A549 (cell line): Measurements from ENCODE around the gene CLEC16A. TPM values are rescaled to one million over a fixed set of nuclear protein-coding genes. Genes with fewer than 3 reads are reported as not detected.
"Not testable (repeated sequence)": the region's sequence is repeated elsewhere in the genome, so short reads cannot be mapped to it uniquely, and the experiment has no call there.

Experiments used
- ATAC-seq, 2 experiments: fragments of 200-7000 bp in 1 of 2; fragments of >200 bp in 1 of 2; cut with Nextera tagmentation in 1 of 2; cut with Tn5 transposase in 1 of 2; 3 replicates each; pipeline versions ENCODE4 v1.8.0 to v1.9.1; 2018 to 2020; ENCODE audit warnings: mild to moderate bottlenecking in 1 of 2, moderate library complexity in 1 of 2
- CTCF ChIA-PET: fragments of 300-600 bp; sonication (Branson Sonifier 250); formaldehyde crosslinking; extraction: SDS; loops from one replicate; lab custom pipeline; 2021; ENCODE audit warnings: antibody characterized with exemption, inconsistent platforms; lab: Yijun Ruan, JAX
- POLR2A ChIA-PET: fragments of 350-600 bp; formaldehyde crosslinking; extraction: SDS; loops from one replicate; lab custom pipeline; 2021; ENCODE audit warnings: antibody characterized with exemption, inconsistent platforms; lab: Yijun Ruan, JAX
- DNase-seq, 2 experiments: peaks; one replicate each; pipeline versions ENCODE4 v3.0.0 to v3.0.0-alpha.2; 2011 to 2016; ENCODE audit warnings: low read depth in 1 of 2, low spot score in 1 of 2
- FAIRE-seq: peaks from 2 replicates; lab custom pipeline; 2011; peaks lifted over from hg19 to GRCh38; lab: Jason Lieb, UNC
- H3K27ac ChIP-seq, 2 experiments: fragments of >200 bp; sonication (Bioruptor Twin); formaldehyde crosslinking; 3 replicates each; pipeline ENCODE4 v1.5.1; 2016 to 2017
- H3K4me1 ChIP-seq: fragments of >200 bp; sonication (Bioruptor Twin); formaldehyde crosslinking; 3 replicates; pipeline ENCODE4 v1.6.1; 2016
- H3K4me2 ChIP-seq: fragments of >200 bp; sonication (Bioruptor Twin); formaldehyde crosslinking; 3 replicates; pipeline ENCODE4 v1.6.1; 2016
- H3K4me3 ChIP-seq: fragments of >200 bp; sonication (Bioruptor Twin); formaldehyde crosslinking; 3 replicates; pipeline ENCODE4 v1.5.1; 2016
- H3K9me3 ChIP-seq: fragments of >200 bp; sonication (Bioruptor Twin); formaldehyde crosslinking; 3 replicates; pipeline ENCODE4 v1.6.1; 2016
- BCL3 ChIP-seq: fragments of >200 bp; sonication (Bioruptor Twin); formaldehyde crosslinking; IDR thresholded peaks from 3 replicates; pipeline ENCODE4 v1.6.1; 2016
- CBX2 ChIP-seq: fragments of 200-600 bp; sonication (generic); IDR thresholded peaks from 2 replicates; pipeline ENCODE4 v1.6.1; 2016; ENCODE audit warnings: low read depth, mild to moderate bottlenecking, borderline replicate concordance
- CBX8 ChIP-seq: fragments of 200-600 bp; sonication (generic); IDR thresholded peaks from 2 replicates; pipeline ENCODE4 v1.6.1; 2016
- CHD4 ChIP-seq: fragments of 200-600 bp; sonication (generic); IDR thresholded peaks from 2 replicates; pipeline ENCODE4 v1.6.1; 2016; ENCODE audit warnings: antibody characterized with exemption, mild to moderate bottlenecking, borderline replicate concordance
- CTCF ChIP-seq: fragments of >200 bp; sonication (Bioruptor Twin); formaldehyde crosslinking; IDR thresholded peaks from 3 replicates; pipeline ENCODE4 v1.5.1; 2016
- E2F6 ChIP-seq: IDR thresholded peaks from 2 replicates; pipeline ENCODE4 v1.6.1; 2012; ENCODE audit warnings: low read depth, borderline replicate concordance
- EHF ChIP-seq: fragments of 250-450 bp; sonication (Bioruptor Pico); IDR thresholded peaks from 2 replicates; pipeline ENCODE4 v1.5.0; 2020; ENCODE audit warnings: mild to moderate bottlenecking
- FOSB ChIP-seq: fragments of 250-450 bp; sonication (Bioruptor Pico); IDR thresholded peaks from 2 replicates; pipeline ENCODE4 v1.5.0; 2020; ENCODE audit warnings: mild to moderate bottlenecking, moderate library complexity
- FOXS1 ChIP-seq: fragments of 250-450 bp; sonication (Bioruptor Pico); IDR thresholded peaks from 2 replicates; pipeline ENCODE4 v1.5.0; 2020; ENCODE audit warnings: mild to moderate bottlenecking, moderate library complexity
- HEYL ChIP-seq: fragments of 250-450 bp; sonication (Bioruptor Pico); IDR thresholded peaks from 2 replicates; pipeline ENCODE4 v1.8.0; 2021; ENCODE audit warnings: mild to moderate bottlenecking, moderate library complexity
- HOXA7 ChIP-seq: fragments of 250-450 bp; sonication (Bioruptor Pico); IDR thresholded peaks from 2 replicates; pipeline ENCODE4 v1.5.0; 2020; ENCODE audit warnings: mild to moderate bottlenecking, moderate library complexity
- HOXB5 ChIP-seq: fragments of 250-450 bp; sonication (Bioruptor Pico); IDR thresholded peaks from 2 replicates; pipeline ENCODE4 v1.5.0; 2020; ENCODE audit warnings: mild to moderate bottlenecking, moderate library complexity
- MAX ChIP-seq: IDR thresholded peaks from 2 replicates; pipeline ENCODE4 v1.6.1; 2012
- MYC ChIP-seq: IDR thresholded peaks from 2 replicates; pipeline ENCODE4 v1.6.1; 2012; ENCODE audit warnings: mild to moderate bottlenecking, inconsistent platforms, low read length, improper control_type of control experiment, borderline replicate concordance
- NPAS2 ChIP-seq: fragments of 250-450 bp; sonication (Bioruptor Pico); IDR thresholded peaks from 2 replicates; pipeline ENCODE4 v1.8.0; 2022; ENCODE audit warnings: mild to moderate bottlenecking, moderate library complexity, borderline replicate concordance
- NR3C1 ChIP-seq: fragments of >200 bp; sonication (Bioruptor Twin); formaldehyde crosslinking; IDR thresholded peaks from 3 replicates; pipeline ENCODE4 v1.6.1; 2017
- POLR2A ChIP-seq: IDR thresholded peaks from 2 replicates; pipeline ENCODE4 v1.6.1; 2012; ENCODE audit warnings: mild to moderate bottlenecking, low read length
- RARB ChIP-seq: fragments of 250-450 bp; sonication (Bioruptor Pico); IDR thresholded peaks from 2 replicates; pipeline ENCODE4 v1.8.0; 2021; ENCODE audit warnings: mild to moderate bottlenecking, moderate library complexity
- RCOR1 ChIP-seq: fragments of 150-350 bp; IDR thresholded peaks from 2 replicates; pipeline ENCODE4 v1.6.1; 2014; ENCODE audit warnings: antibody characterized with exemption, low read length, low read depth
- REST ChIP-seq: fragments of 200-600 bp; sonication (generic); IDR thresholded peaks from 2 replicates; pipeline ENCODE4 v1.6.1; 2016; ENCODE audit warnings: antibody characterized with exemption, mild to moderate bottlenecking, moderate library complexity
- WGBS: methylation state at CpG from one replicate; pipeline ENCODE4 v1.1.6; 2017; ENCODE audit errors: missing lambda C conversion rate; 5-methylcytosine and 5-hydroxymethylcytosine counted together
- polyA plus RNA-seq, 4 experiments: library from polyadenylated mRNA; depleted of rRNA in 3 of 4; stranded (reverse); fragments of >200 nt; fragmentation: RNase III in 1 of 4; extraction: RNeasy Plus Mini Kit Qiagen cat#74134 plus additional on column Dnase treatment in 1 of 4; gene quantifications; 2 replicates in 3 of 4; 3 replicates in 1 of 4; pipeline ENCODE4 v1.2.3, GENCODE V29; 2011 to 2017

The CLEC16A gene
- polyA plus RNA-seq, 2 of the 4 experiments (the other 2 are of a cell fraction) = 8.3 to 10.4 TPM

- FAIRE-seq = no peak
- no peak overlapping the region for H3K4me3 ChIP-seq
- no peak for DNase-seq
- peaks cover 23% of the 10 kb centered on the region for H3K9me3 ChIP-seq
- WGBS = 18% methylated on average over 3 of the region's 3 CpGs
- CTCF ChIA-PET = interaction anchor here (0.7 to 2.4 kb wide), 10 partner anchors 10 to 299 kb away, joined by 3 to 8 read pairs (median 4); partner anchors contain the start of gene SOCS1
- TF ChIP-seq E2F6 (no peak), CHD4 (no peak), NPAS2 (CRISPR knock-in tag) (no peak), HOXB5 (CRISPR knock-in tag) (no peak), NR3C1 (no peak), MYC (no peak), RARB (CRISPR knock-in tag) (no peak), POLR2A (no peak), HEYL (CRISPR knock-in tag) (no peak), FOXS1 (CRISPR knock-in tag) (no peak), EHF (no peak), HOXA7 (CRISPR knock-in tag) (no peak), FOSB (no peak), RCOR1 (no peak), MAX (no peak)
- POLR2A ChIA-PET = interaction anchor here (1.1 kb wide), 1 partner anchor 38 kb away, joined by 4 read pairs; the partner anchor contains the start of gene SOCS1
- ATAC-seq = no peak
- H3K27ac ChIP-seq = no peak overlapping the region
- no peak overlapping the region for H3K4me2 ChIP-seq
- no peaks in the 10 kb centered on the region for H3K4me1 ChIP-seq
Observed at GRCh38 chr16:11217651-11218603, 273.6 kb downstream of the CLEC16A start.

- ATAC-seq = no peak
- Histone ChIP-seq H3K27ac (no peak overlapping the region), H3K4me2 (no peak overlapping the region), H3K4me1 (no peaks in the 10 kb centered on the region), H3K4me3 (no peak overlapping the region), H3K9me3 (peaks cover 23% of the 10 kb centered on the region)
- WGBS = 32% methylated on average over 1 of the region's 1 CpG
- CTCF ChIA-PET = interaction anchor here (0.8 to 2.1 kb wide), 6 partner anchors 13 to 300 kb away, joined by 3 to 8 read pairs (median 4); partner anchors contain the start of gene SOCS1
- no peak for FAIRE-seq
- peak in 1 of 2 experiments; percentile 38 for DNase-seq
- TF ChIP-seq FOSB = no peak
- 0 out of 3 replicates have a peak, but pooled peaks have one; percentile 6 for TF ChIP-seq CTCF
- no peak for TF ChIP-seq BCL3
- POLR2A ChIA-PET = interaction anchor here (1.1 kb wide), 1 partner anchor 37 kb away, joined by 4 read pairs; the partner anchor contains the start of gene SOCS1
Observed at GRCh38 chr16:11218604-11218962, 274.2 kb downstream of the CLEC16A start.

- Histone ChIP-seq H3K4me2 (no peak overlapping the region), H3K4me3 (no peak overlapping the region), H3K27ac (no peak overlapping the region), H3K9me3 (peaks cover 23% of the 10 kb centered on the region), H3K4me1 (no peaks in the 10 kb centered on the region)
- CTCF ChIA-PET = interaction anchor here (0.6 to 2.1 kb wide), 5 partner anchors 8 to 146 kb away, joined by 3 to 8 read pairs (median 4); partner anchors contain the start of gene SOCS1
- ATAC-seq (no peak), FAIRE-seq (no peak), DNase-seq (no peak)
- POLR2A ChIA-PET = interaction anchor here (1.1 kb wide), 1 partner anchor 37 kb away, joined by 4 read pairs; the partner anchor contains the start of gene SOCS1
- no peak for TF ChIP-seq CBX8
- TF ChIP-seq REST = no peak
- no peak for TF ChIP-seq CBX2
- no peak for TF ChIP-seq MYC
- 61% methylated on average over 4 of the region's 4 CpGs for WGBS
Observed at GRCh38 chr16:11219178-11219577, 274.8 kb downstream of the CLEC16A start.

- DNase-seq, ATAC-seq, H3K4me3 ChIP-seq, H3K4me1 ChIP-seq, POLR2A ChIA-PET, FAIRE-seq, H3K4me2 ChIP-seq, H3K27ac ChIP-seq: not testable (repeated sequence)
- CTCF ChIA-PET = interaction anchor here (1.2 to 1.6 kb wide), 2 partner anchors 15 to 256 kb away, joined by 4 read pairs; no protein-coding TSS in a partner anchor
- 61% methylated on average over 2 of the region's 2 CpGs for WGBS
- H3K9me3 ChIP-seq = peaks cover 23% of the 10 kb centered on the region
Observed at GRCh38 chr16:11220507-11220906, 276.1 kb downstream of the CLEC16A start.
